KOPT-K1 (cell line): ENCODE measurements around the gene PIK3AP1.
A peak's percentile ranks its signal among the peaks of the same experiment; 100 is the strongest.
"Not testable (repeated sequence)": the region's sequence is repeated elsewhere in the genome, so short reads cannot be mapped to it uniquely, and the experiment has no call there.

Experiments
- H3K27ac ChIP-seq: fragments of 200-600 bp; sonication (generic); 2 replicates; pipeline ENCODE4 v1.5.1; 2016; ENCODE audit warnings: antibody characterized with exemption, mild to moderate bottlenecking, low read depth, low read length; ENCODE audit not compliant: poor library complexity, severe bottlenecking
- H3K36me3 ChIP-seq: fragments of 200-600 bp; sonication (generic); 2 replicates; pipeline ENCODE4 v1.5.1; 2017; ENCODE audit warnings: antibody characterized with exemption, mild to moderate bottlenecking, low read length, moderate library complexity; ENCODE audit not compliant: insufficient read depth
- H3K9me3 ChIP-seq: fragments of 200-600 bp; sonication (generic); 2 replicates; pipeline ENCODE4 v1.5.1; 2017; ENCODE audit warnings: antibody characterized with exemption, low read length, mild to moderate bottlenecking; ENCODE audit not compliant: insufficient read depth, poor library complexity, severe bottlenecking

Gene PIK3AP1

DNA sequence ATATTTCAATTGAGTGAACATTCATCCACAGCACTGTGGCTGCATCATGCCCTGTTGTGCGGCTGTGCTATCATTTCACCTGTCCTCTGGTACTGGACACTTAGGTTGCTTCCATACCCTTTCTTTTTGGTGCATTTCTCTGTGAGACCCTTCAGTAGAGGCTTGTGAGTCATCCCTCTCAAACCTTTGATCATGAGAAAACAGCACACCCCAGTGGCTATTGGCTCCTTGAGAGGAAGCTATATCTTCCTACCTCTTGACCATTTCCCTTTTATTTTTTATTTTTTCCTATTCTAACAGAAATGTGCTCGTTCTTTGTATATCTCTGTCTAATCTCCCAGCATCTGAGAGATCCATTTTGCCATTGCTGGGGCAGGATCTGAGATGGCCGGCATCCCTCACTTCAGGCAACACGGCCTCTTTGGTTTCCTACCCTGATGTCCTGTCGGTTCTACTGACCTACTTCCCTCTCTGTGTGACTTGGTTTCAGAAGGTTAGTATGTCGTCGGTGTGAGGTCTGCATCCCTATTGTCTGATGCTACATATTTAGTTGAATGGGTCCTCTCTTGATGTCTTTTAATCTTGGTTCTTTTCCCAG lies 23.8 kb upstream of the PIK3AP1 start:
- no peaks in the 10 kb centered on the region for H3K36me3 ChIP-seq
- no peak overlapping the region for H3K27ac ChIP-seq

DNA sequence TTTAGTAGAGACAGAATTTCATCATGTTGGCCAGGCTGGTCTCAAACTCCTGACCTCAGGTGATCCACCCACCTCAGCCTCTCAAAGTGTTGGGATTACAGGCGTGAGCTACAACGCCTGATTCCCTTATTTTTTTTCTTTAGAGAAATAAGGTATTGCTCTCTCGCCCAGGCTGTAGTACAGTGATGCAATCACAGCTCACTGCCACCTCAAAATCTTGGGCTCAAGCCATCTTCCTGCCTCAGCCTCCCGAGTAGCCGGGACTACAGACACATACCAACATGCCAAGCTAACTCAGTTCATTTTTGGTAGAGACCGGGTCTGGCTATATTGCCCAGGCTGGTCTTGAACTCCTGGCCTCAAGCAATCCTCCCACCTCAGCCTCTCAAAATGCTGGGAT lies 21.2 kb upstream of the PIK3AP1 start:
- H3K27ac ChIP-seq, H3K9me3 ChIP-seq, H3K36me3 ChIP-seq: not testable (repeated sequence)

More for the DNA sequence above, 23.8 kb upstream of the PIK3AP1 start:
- no peaks in the 10 kb centered on the region for H3K9me3 ChIP-seq

DNA sequence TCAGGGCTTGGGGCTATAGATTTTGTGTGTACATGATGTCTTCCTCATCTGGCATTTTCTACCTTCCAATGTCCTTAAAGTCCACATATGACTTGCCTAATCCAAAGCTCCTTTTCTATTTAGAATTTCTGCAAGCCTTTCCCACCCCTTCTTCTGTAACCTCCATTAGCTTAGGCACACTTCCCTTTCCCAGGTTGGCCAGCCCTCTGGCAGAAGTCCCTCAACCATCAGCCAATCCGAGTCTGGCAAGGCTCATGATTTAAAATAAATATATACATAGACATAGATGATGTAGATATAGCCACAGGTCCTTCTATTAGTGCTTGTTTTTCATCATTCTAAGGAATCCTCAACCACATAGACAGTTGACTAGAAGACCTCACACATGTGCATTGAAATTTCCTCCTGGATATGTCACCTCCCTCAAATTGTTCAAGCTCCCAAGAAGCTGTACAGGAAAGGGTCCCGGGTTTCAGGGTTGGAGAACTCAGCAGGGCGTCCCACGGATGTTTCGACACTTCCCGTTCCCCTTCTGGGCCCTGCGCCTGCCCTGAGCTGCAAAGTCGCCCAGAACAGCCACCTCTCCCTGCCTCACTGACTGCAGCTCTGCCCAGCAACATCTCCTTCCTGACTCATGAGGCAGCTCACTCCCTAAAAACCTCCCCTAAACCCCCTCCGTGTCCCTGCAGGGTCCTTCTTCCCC lies 20.4 kb upstream of the PIK3AP1 start:
- Histone ChIP-seq H3K9me3 (no peaks in the 10 kb centered on the region), H3K27ac (no peak overlapping the region), H3K36me3 (no peaks in the 10 kb centered on the region)

DNA sequence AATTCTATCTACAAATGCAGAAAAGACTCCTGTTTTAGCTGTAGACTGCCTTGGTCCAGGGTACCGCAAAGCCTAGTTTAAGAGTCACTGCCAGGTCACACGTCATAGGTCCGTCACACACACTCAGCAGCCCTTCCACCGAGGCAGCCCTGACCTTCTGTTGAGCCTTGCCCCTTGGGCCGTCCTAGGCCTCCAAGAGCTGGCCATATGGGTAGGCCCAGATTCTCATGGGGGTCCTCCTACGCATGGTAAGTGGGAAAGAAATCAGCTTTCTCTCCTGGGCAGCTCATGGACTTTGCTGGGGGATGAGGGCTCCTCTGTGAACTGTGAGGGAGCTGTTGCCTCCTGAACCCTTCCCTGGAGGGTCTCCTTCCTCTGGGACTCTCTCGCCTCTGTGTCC lies 19.8 kb upstream of the PIK3AP1 start:
- H3K36me3 ChIP-seq = no peaks in the 10 kb centered on the region

DNA sequence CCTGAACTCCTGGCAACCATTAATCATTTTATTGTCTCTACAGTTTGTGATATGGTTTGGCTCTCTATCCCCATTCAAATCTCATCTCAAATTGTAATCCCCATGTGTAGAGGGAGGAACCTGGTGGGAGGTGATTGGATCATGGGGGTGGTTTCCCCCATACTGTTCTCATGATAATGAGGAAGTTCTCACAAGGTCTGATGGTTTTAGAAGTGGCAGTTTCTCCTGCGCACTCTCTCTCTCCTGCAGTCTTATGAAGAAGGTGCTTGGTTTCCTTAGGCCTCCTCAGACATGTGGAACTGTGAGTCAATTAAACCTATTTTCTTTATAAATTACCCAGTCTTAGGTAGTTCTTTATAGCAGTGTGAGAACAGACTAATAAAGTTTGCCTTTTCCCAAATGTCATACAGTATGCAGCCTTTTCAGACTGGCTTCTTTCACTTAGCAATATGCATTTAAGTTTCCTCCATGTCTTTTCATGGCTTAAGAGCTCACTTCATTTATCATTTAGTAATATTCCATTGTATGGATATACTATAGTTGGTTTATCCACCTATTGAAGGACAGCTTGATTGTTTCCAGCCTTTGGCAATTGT lies 17.1 kb upstream of the PIK3AP1 start:
- H3K27ac ChIP-seq, H3K36me3 ChIP-seq, H3K9me3 ChIP-seq: not testable (repeated sequence)

More for the DNA sequence above, 19.8 kb upstream of the PIK3AP1 start:
- H3K9me3 ChIP-seq = no peaks in the 10 kb centered on the region
- H3K27ac ChIP-seq = no peak overlapping the region

- no peaks in the 10 kb centered on the region for H3K9me3 ChIP-seq
- H3K27ac ChIP-seq = no peak overlapping the region
- no peaks in the 10 kb centered on the region for H3K36me3 ChIP-seq
These were observed 4.3 kb upstream of the PIK3AP1 start for GRCh38 chr10:96724621-96725020.

DNA sequence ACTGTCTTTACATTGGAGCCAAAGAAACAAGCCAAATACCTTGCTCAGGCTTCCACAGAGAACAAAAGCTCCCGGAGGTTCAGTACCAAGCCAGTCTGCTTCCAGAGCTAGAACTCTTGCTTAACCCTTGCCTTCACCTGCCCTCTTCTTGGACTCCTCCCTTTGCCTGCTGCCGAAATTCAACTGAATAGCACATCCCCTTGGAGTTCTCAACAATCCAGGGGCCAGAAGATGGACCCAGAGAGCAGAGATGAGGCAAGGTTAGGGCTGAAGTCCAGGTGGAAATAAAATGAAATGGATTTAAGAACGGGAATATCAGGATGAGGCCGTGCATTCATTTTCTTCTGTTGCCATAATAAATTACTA lies 876 bp upstream of the PIK3AP1 start:
- Histone ChIP-seq H3K36me3 (no peaks in the 10 kb centered on the region), H3K9me3 (no peaks in the 10 kb centered on the region), H3K27ac (peak overlapping the region; percentile 39)

- no peaks in the 10 kb centered on the region for H3K36me3 ChIP-seq
- H3K9me3 ChIP-seq = no peaks in the 10 kb centered on the region
- peak overlapping the region; percentile 39 for H3K27ac ChIP-seq
These were observed 378 bp downstream of the PIK3AP1 start for GRCh38 chr10:96719850-96720421.

DNA sequence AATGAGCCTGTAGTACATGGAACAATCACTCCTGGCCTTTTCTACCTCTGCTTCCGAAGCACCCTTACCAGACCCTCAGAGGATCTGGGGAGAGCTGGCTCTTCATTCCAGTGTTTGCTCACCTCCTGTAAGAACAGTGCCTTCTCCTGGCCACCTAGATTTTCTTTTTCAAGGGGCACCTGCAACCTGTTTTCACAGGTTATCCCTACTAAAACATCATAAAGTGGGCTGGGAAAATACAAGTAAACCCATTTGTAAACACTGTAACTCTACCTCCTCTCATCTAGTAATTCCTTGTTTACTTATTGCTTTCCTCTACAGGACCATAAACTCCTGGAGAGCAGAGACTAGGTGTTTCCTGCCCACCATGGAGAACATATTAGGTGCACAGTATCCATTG lies 1.1 kb downstream of the PIK3AP1 start:
- H3K9me3 ChIP-seq = no peaks in the 10 kb centered on the region
- no peaks in the 10 kb centered on the region for H3K36me3 ChIP-seq
- no peak overlapping the region for H3K27ac ChIP-seq

- no peak overlapping the region for H3K27ac ChIP-seq
- H3K9me3 ChIP-seq = no peaks in the 10 kb centered on the region
- no peaks in the 10 kb centered on the region for H3K36me3 ChIP-seq
These were observed 1.9 kb downstream of the PIK3AP1 start for GRCh38 chr10:96718304-96718990.

DNA sequence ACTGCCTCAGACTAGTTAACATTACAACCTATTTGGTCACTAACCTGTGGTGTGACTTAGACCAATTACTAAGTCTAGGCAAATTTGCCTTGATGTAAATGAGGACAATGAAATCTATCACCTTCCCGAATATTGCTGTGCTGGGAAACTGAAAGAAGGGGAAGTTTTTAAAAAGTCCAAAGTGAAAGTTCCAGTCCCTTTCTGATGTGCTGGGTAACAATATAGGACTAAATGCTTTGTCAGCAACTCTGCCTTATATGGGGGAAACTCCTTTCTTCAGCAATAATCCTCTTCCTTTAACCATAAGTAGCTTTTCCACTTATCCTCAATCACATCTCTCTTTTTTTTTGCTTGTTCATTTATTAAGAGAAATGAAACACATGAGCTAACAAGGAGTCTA lies 3.9 kb downstream of the PIK3AP1 start:
- Histone ChIP-seq H3K9me3 (no peaks in the 10 kb centered on the region), H3K36me3 (no peaks in the 10 kb centered on the region), H3K27ac (no peak overlapping the region)

DNA sequence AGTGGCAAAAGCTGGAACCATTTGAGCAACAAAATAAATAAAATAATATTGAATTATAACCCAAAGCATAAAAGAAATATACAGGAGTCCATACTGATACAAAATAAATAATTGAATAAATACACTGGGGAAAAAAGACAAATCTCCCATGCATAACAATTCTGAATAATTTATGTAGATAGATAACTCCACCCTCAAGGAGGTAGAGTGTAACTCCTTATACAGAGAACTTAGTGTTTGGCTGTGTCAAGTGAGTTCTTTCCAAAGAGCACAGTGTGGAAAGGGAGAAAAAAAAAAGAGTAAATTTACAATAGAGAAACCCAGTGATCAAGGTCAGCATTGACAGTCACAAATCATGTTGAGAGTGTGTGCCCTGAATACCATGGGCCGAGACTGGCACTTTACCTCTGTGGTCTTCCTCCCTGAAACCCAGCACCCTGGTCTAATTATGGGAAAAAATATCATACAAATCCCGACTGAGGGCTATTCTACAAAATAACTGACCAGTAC lies 5.5 kb downstream of the PIK3AP1 start:
- no peak overlapping the region for H3K27ac ChIP-seq
- H3K36me3 ChIP-seq = no peaks in the 10 kb centered on the region
- no peaks in the 10 kb centered on the region for H3K9me3 ChIP-seq

DNA sequence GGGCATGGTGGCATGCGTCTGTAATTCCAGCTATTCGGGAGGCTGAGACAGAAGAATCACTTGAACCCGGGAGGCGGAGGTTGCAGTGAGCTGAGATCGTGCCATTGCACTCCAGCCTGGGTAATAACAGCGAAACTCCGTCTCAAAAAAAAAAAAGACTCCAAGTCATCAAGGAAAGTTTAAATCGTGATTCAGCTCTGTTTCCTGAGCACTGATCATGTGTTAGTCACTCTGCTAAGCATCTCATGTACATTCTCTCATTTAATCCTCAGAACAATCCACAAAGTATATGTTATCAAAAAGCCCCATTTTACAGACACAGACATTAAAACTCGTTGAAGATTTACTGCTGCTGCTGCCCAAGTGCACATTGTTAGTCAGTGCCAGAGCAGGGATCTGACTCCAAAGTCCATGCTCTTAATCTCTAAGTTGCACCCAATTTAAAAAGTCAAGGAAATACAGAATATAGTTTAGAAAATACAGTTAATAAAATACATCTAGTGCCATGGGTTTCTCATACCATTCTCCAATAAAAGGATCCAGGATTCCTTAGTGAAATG lies 6.2 kb downstream of the PIK3AP1 start:
- Histone ChIP-seq H3K9me3 (no peaks in the 10 kb centered on the region), H3K27ac (no peak overlapping the region), H3K36me3 (no peaks in the 10 kb centered on the region)

DNA sequence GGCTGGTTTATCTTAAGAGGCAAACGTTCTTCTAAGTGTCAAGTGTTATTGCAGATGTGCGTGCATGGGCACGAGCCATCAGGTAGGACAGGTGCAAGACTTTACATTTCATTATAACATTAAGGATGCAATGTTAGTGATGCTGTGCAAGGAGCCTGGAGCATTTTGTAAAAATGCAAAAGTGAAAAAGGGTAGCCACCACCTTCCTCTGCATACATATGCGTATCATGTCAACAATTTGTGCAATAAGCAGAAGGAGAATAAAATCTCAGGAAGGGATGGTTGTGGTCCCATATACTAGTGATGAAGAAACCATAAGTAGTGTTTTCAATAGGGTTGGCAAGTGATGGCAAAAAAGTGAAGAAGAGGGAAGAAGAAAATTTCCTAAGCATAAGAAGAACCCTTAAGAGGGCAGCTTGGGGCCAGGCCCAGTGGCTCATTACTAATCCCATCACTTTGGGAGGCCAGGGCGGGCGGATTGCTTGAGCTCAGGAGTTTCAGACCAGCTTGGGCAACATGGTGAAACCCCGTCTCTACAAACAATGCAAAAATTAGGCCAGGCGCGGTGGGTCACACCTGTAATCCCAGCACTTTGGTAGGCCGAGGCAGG lies 7.5 kb downstream of the PIK3AP1 start:
- Histone ChIP-seq H3K36me3 (no peaks in the 10 kb centered on the region), H3K9me3 (no peaks in the 10 kb centered on the region), H3K27ac (no peak overlapping the region)
